Hematopoietic multipotent progenitor cell treated with erythropoietin and hydrocortisone succinate and interleukin-3 and kit ligand, for 8 days (in vitro differentiated cells): Measurements from ENCODE around the gene ARFGEF3.
"Not testable (repeated sequence)": the region's sequence is repeated elsewhere in the genome, so short reads cannot be mapped to it uniquely, and the experiment has no call there.

ENCODE experiments used
- DNase-seq: peaks from one replicate; pipeline ENCODE4 v3.0.0-alpha.2; 2015

Gene ARFGEF3

GRCh38 chr6:138310821-138311220 is 149.1 kb downstream of the ARFGEF3 start:
- DNase-seq: no peak

- no peak for DNase-seq
Observed at GRCh38 chr6:138311268-138311667, 149.5 kb downstream of the ARFGEF3 start.

- DNase-seq: no peak
Observed at GRCh38 chr6:138318741-138319375, 157.1 kb downstream of the ARFGEF3 start.

DNA sequence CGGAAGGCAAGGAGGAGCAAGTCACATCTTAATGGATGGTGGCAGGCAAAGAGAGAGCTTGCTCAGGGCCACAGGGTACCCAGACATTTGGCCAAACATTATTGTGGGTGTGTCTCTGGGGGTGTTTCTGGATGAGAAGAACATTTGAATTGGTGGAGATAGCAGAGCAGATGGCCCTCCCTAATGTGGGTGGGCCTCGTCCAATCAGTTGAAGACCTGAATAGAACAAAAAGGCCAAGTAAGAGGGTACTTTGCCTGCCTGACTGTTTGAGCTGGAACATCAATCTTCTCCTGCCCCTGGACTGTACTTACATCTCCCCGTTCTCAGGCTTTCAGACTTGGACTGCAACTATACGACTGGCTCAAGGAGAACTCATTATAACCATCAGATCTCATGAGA is 160.2 kb downstream of the ARFGEF3 start:
- no peak for DNase-seq

DNA sequence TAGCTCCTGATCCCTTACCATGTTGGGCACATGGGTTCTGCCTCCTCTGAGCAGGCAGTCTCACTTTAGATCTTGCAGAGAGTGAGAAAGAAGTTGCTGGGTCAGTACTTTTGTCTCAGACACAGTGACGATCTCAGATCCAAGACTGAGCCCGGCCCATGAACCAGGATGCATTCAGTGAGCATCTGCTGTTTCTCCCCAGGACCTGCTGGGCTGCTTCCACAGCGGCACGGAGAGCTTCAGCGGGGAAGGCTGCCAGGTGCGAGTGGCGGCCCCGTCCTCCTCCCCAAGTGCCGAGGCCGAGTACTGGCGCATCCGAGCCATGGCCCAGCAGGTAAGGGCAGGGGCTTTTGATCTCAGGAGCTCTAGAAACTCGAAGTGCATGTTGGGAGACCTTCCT is 162.1 kb downstream of the ARFGEF3 start:
- DNase-seq: no peak

- DNase-seq: no peak
Observed at GRCh38 chr6:138328210-138328609, 166.5 kb downstream of the ARFGEF3 start.

DNA sequence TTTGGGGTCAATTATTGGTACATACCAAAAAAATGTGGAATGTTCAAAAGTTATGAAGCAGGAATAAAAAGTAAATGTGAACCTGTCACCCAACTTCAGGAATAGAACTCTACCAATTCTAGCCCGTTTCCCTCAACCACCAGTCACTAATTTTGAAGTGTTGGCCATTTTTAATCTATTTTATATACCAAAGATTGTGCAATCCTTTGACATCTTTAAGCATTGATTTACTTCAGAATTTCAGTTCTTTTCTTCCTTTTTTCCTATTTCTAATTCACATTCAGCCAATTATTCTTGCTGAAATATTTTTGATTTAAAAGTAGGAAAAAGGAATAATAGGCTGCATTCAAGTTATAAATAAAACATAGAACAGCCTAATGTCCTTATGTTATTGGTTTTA is 169.0 kb downstream of the ARFGEF3 start:
- DNase-seq: no peak

DNA sequence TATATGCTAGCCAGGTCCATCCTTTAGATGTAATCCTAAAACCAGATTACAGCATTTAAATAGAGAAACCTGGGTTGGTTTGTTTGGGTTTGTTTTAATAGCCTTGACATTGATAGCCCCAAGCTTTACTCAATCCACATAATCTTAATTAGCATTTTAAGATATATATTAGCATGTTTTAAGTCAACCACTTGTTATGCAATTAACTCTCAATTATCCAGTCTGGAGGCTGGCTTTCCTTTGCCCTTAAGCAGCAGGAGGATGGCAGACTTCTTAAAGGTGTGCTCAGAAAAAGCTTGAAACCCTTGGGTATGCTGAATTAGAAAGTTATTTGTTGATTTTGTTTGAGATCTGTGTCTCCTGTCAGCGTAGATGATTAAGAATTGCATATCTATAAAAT is 169.7 kb downstream of the ARFGEF3 start:
- no peak for DNase-seq

DNA sequence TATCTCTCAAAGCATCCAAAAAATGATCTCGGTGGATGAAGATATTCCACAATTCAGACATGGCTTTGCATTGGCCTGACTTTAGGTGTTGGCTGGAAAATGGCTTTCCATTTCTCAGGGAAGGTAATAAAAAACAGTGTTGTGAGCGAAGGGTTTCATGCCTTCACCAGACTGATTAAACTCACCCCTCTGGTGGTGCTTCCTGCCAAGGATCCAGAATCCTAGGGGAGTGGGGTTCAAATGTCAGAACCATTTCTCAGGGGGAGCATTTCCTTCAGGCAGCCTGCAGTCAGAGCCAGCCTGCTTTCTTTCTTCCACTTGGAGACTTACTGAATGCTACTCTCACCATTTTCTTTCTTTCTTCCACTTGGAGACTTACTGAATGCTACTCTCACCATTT is 170.2 kb downstream of the ARFGEF3 start:
- DNase-seq: no peak

GRCh38 chr6:138334000-138334399 is 172.3 kb downstream of the ARFGEF3 start:
- DNase-seq: no peak

GRCh38 chr6:138334963-138335362 is 173.2 kb downstream of the ARFGEF3 start:
- DNase-seq: no peak

- no peak for DNase-seq
Observed at GRCh38 chr6:138336221-138336620, 174.5 kb downstream of the ARFGEF3 start.

- DNase-seq: no peak
Observed at GRCh38 chr6:138337076-138337475, 175.3 kb downstream of the ARFGEF3 start.

- no peak for DNase-seq
Observed at GRCh38 chr6:138339024-138339423, 177.3 kb downstream of the ARFGEF3 start.

DNA sequence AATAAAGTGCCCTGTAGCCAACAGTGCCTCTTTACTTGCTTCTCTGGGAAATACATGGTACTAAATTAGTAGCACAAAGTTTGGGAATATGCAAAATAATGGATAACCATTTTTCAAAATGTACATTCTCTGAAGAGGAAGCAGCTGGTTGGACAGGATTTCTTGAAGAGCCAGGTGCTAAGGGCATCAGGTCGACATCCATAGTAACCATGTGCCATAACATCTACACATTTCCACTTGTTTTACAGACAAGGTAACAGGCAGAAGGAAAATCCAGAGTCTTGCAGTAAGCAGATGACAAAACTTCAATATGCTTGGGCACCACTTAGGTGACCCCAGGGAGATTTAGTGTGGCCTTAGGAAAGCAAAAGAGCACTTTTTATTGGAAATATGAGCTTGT is 179.4 kb downstream of the ARFGEF3 start:
- DNase-seq: no peak

DNA sequence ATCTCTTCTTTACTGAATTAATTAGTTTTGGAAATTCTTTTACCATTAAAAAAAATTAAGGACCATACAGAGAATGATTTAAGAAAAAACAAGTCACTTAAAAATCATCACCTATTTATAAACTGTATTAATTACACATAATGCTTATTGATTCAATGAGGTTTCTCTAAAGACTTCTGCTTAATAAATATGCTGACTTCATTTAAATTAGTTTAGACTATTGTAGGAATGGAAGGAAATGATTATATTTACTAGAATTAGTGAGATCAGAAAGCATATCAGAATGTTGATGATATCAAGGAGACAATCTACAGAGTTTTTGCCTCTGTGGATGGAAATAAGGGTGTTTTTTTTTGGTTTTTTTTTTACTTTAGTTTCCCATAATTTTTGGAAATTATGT is 181.4 kb downstream of the ARFGEF3 start:
- no peak for DNase-seq

DNA sequence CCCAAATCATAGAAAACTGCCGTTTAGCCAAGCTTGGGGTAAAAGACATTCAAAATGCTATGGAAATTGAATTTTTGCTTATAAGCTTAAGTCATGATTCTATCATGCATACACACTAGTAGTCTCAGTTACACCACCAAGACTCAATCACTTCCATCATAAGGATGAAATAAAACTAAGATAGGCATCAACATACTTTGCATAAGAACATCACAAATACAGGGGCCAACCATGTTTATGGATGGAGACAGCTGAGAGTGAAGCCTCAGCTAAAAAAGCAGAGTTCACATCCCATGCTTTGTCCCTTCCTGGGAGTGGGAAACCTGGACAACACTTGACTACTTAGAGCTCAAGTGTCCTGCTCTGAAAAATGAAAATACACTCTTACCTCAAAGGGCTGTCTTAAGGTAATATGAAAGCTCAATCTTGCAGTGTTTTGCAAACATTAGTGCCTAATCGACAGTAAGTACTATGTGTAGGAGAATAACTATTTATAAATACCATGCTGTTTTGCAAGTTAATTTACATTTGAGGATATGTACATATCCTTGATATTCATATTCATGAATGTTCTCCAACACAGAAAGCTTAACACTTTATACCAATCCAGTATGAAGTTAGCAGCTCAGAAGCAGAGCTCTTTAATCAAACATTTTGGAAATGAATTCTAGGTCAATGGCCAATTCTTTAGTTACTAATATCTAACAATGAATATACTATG is 184.0 kb downstream of the ARFGEF3 start:
- no peak for DNase-seq

DNA sequence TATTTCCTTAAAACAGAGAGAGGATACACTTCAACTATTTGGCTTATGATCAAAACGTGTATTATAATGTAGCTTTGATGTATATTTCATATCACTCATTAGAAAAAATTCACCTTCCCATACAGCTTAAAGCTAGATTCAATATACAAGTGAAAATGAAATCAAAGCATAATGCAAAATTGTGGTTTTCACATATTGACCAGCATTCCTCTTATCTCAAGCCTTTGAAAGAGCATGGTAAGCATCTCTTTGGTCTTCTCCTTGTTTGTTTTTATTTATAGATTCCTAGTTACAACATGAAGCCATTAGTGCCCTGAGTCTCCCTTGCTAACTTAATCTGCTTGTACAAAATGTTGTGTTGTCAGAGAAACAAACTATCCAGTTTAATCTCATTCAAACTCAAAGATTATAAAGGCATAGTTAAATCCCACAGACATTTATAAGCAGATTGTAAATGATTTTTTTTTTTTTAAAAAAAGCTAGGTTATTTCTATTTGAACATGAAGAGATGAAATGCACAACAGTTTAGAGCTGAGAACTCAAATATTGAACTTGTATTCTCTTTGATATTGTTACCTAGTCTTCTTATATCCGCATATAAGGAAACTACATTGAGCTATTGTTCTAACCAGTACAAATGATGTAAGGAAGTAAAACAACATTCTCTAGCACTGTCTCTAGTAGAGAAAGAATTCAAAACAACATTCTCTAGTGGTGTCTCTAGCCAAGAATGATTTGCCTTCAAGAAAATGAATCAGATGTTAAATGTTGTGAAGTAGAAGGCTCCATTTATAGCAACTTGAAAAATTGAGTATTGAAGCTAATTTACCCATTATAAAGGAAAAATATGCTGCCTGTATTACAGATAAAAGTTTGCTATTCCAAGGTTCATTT is 184.8 kb downstream of the ARFGEF3 start:
- no peak for DNase-seq

DNA sequence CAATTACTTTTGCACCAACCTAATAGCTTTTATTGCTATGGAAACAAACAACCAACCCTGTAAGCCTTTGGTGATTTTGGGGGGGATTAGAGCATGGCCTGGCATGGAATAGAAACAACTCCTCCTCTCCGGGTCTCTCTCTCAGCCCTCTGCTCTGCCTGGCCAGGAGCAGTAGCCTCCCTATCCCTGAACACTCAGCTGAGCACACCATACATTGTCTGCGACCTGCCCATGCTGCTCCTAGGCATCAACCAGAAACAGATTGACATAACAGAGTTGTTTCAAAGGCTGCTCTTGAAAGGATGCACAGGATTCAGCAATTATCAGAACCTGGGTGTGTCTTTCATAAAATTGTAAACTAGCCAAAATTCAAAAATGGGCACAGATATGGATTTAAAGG is 186.1 kb downstream of the ARFGEF3 start:
- DNase-seq: no peak

DNA sequence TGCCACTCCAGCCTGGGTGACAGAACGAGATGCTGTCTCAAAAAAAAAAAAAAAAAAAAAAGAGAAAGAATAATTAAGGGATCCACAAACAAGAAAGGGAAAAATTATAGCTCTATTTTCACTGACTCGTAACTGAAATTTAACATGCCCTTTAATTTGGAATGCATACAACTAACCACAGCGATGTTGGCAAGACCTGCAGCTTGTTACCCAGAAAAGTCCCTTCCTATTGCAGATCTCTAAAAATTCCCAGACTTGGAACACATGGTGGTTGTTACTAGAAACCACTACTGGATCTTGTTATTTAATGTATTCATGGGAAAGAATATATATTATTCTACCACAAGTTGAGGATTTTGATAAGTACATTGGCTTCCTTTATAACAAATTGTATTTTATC is 188.2 kb downstream of the ARFGEF3 start:
- no peak for DNase-seq

DNA sequence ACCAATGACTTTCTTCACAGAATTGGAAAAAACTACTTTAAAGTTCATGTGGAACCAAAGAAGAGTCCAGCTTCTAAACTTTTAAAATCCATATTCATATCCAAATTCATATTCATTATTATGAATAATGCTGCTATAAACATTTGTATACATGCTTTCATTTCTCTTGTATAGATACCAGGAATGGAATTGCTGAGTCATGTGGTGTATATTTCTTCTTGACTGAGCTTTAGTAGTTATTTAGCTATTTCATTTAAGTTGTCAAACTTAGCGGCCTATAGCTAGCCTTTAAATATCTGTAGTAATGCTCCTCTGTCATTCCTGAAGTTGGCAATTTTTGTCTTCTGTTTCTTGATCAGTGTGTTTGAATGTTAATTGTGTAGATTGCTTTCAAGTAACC is 196.2 kb downstream of the ARFGEF3 start:
- no peak for DNase-seq

DNA sequence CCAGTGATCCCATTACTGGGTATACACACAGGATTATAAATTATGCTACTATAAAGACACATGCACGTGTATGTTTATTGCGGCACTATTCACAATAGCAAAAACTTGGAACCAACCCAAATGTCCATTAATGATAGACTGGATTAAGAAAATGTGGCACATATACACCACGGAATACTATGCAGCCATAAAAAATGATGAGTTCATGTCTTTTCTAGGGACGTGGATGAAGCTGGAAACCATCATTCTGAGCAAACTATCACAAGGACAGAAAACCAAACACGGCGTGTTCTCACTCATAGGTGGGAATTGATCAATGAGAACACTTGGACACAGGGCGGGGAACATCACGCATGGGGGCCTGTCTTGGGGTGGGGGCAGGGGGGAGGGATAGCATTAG is 206.9 kb downstream of the ARFGEF3 start:
- not testable (repeated sequence) for DNase-seq

DNA sequence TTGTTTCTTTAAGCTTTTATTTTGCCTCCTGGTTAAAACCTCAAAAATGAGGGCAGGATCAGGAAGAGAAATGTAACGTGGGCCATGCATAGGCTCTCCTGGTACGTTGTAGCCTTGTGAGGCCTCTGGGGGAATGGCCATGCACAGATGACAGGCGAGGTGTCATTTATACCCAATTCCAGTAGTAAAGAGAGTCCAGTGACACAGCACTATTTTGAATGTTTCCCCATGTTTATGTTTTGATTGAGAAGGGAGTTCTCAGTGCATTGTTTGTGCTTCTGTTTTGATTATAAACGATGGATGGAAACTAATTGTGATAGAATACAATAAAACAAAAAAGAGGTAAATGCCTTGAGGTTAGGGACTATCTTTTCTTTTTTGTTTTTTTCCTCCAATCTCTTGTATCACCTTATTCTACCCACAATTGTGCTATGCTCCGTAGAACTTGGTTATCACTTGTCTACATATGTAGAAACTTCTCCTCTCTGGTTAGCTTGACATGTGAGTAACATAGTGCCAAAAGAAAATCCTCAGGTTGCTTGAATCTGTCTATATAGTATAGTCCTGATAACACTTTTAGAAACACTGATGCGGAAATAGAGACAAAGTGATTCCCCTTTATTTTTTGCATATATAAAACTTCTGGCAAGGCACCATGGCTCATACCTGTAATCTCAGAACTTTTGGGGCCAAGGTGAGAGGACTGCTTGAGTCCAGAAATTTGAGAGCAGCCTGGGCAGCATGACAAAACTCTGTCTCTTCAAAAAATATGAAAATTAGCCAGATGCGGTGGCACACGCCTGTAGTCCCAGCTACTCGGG is 209.1 kb downstream of the ARFGEF3 start:
- DNase-seq: no peak
